Measurements from ENCODE around the gene OR10AD1.

The OR10AD1 gene

GRCh38 chr12:48192861-48193260, 10.2 kb downstream of the OR10AD1 start:
- in situ Hi-C loops (cut with MboI; ENCODE audit: low sequenced_read_pairs) = no loop called here

GRCh38 chr12:48191096-48191495, 12.0 kb downstream of the OR10AD1 start:
- in situ Hi-C loops (cut with MboI; ENCODE audit: low sequenced_read_pairs) = no loop called here

GRCh38 chr12:48189331-48190125, 13.6 kb downstream of the OR10AD1 start:
- in situ Hi-C loops (cut with MboI; ENCODE audit: low sequenced_read_pairs) = no loop called here

- in situ Hi-C loops (cut with MboI; ENCODE audit: low sequenced_read_pairs) = no loop called here
Measured at GRCh38 chr12:48187916-48188695, 15.0 kb downstream of the OR10AD1 start.

- in situ Hi-C loops (cut with MboI; ENCODE audit: low sequenced_read_pairs) = no loop called here
Measured at GRCh38 chr12:48185181-48185919, 17.7 kb downstream of the OR10AD1 start.

GRCh38 chr12:48184549-48184922, 18.6 kb downstream of the OR10AD1 start:
- in situ Hi-C loops (cut with MboI; ENCODE audit: low sequenced_read_pairs) = no loop called here

- in situ Hi-C loops (cut with MboI; ENCODE audit: low sequenced_read_pairs) = no loop called here
Measured at GRCh38 chr12:48183876-48184548, 19.1 kb downstream of the OR10AD1 start.

GRCh38 chr12:48183091-48183875, 19.8 kb downstream of the OR10AD1 start, which contains the start of gene CCDC184:
CCDC184 (plus strand) TSS chr12:48183644; CDS start chr12:48184123, 479 bp downstream.
- in situ Hi-C loops (cut with MboI; ENCODE audit: low sequenced_read_pairs) = no loop called here

- in situ Hi-C loops (cut with MboI; ENCODE audit: low sequenced_read_pairs) = no loop called here
Measured at GRCh38 chr12:48182631-48183030, 20.5 kb downstream of the OR10AD1 start.

GRCh38 chr12:48180857-48181495, 22.1 kb downstream of the OR10AD1 start:
- in situ Hi-C loops (cut with MboI; ENCODE audit: low sequenced_read_pairs) = no loop called here

GRCh38 chr12:48180424-48180823, 22.7 kb downstream of the OR10AD1 start:
- in situ Hi-C loops (cut with MboI; ENCODE audit: low sequenced_read_pairs) = no loop called here

GRCh38 chr12:48179466-48179865, 23.6 kb downstream of the OR10AD1 start:
- in situ Hi-C loops (cut with MboI; ENCODE audit: low sequenced_read_pairs) = no loop called here

- in situ Hi-C loops (cut with MboI; ENCODE audit: low sequenced_read_pairs) = no loop called here
Measured at GRCh38 chr12:48177982-48178381, 25.1 kb downstream of the OR10AD1 start.

GRCh38 chr12:48176417-48176751, 26.7 kb downstream of the OR10AD1 start:
- in situ Hi-C loops (cut with MboI; ENCODE audit: low sequenced_read_pairs) = no loop called here

GRCh38 chr12:48175613-48176416, 27.3 kb downstream of the OR10AD1 start:
- in situ Hi-C loops (cut with MboI; ENCODE audit: low sequenced_read_pairs) = no loop called here

GRCh38 chr12:48169011-48169410, 34.1 kb downstream of the OR10AD1 start:
- in situ Hi-C loops (cut with MboI; ENCODE audit: low sequenced_read_pairs) = no loop called here

GRCh38 chr12:48165089-48165981, 37.8 kb downstream of the OR10AD1 start:
- in situ Hi-C loops (cut with MboI; ENCODE audit: low sequenced_read_pairs) = no loop called here

GRCh38 chr12:48164451-48164850, 38.6 kb downstream of the OR10AD1 start:
- in situ Hi-C loops (cut with MboI; ENCODE audit: low sequenced_read_pairs) = no loop called here

Data from hTERT RPE-1 (cell line).